ENCODE data around the gene TSPYL6. TPM values are rescaled to one million over a fixed set of nuclear protein-coding genes. Genes with fewer than 3 reads are reported as not detected.

Gene TSPYL6
- total and polyA plus RNA-seq, 2 of the 8 experiments (the other 6 are each of a cell fraction or from before 2014, with no cell fraction given), result not detected

GRCh38 chr2:54237428-54237827 lies 18.6 kb downstream of the TSPYL6 start:
- H2BK12ac ChIP-seq (ENCODE audit: low read depth, low read length), result no peak overlapping the region
- H2BK15ac ChIP-seq (ENCODE audit: low read length), result no peak overlapping the region
- no peak overlapping the region for H2BK5ac ChIP-seq (ENCODE audit: low read depth, low read length)
- H4K20me1 ChIP-seq (replicated peaks in 1 of 2; ENCODE audit: control insufficient read depth in 1 of 2, insufficient read depth in 2 of 2, low read length in 2 of 2), result no peaks in the 10 kb centered on the region
- DNase-seq (ENCODE audit: low read depth in 1 of 2, low spot score in 2 of 2) (no peak), FAIRE-seq (no peak)
- H3K23ac ChIP-seq (ENCODE audit: insufficient read length), result no peak overlapping the region
- ChIA-PET CTCF (ENCODE audit: partially characterized antibody) (no interaction called here), POLR2A (ENCODE audit: partially characterized antibody) (no interaction called here)
- no peaks in the 10 kb centered on the region for H3K79me1 ChIP-seq (ENCODE audit: low read depth, low read length)
- no peak overlapping the region for H2AFZ ChIP-seq (ENCODE audit: low read length)
- whole genome bisulfite sequencing, 2 experiments (ENCODE audit: extremely low coverage in 1 of 2, insufficient coverage in 1 of 2, insufficient read length in 1 of 2, insufficient replicate concordance in 2 of 2, low coverage in 1 of 2, low lambda C conversion rate in 2 of 2, missing lambda C conversion rate in 1 of 2), result 93% methylated on average over 2 of the region's 2 CpGs; no CpG with 5 or more reads in 1 of the 2 experiments
- no peak overlapping the region for H4K91ac ChIP-seq (replicated peaks; ENCODE audit: insufficient read length, low read length)
- H2AK5ac ChIP-seq (ENCODE audit: low read depth, low read length), result no peak overlapping the region
- no peaks in the 10 kb centered on the region for H3K79me2 ChIP-seq (ENCODE audit: control insufficient read depth in 1 of 2, insufficient read depth in 2 of 2, low read length in 2 of 2)
- H4K8ac ChIP-seq (ENCODE audit: extremely low read depth, insufficient read depth, low read length), result no peak overlapping the region
- no peaks in the 10 kb centered on the region for H3K9me3 ChIP-seq (ENCODE audit: insufficient read depth in 2 of 2, low read depth in 1 of 2, low read length in 1 of 2)
- H2BK120ac ChIP-seq (replicated peaks; ENCODE audit: low read depth, low read length), result no peak overlapping the region
- peaks cover 0 to 2% (median 0%) of the 10 kb centered on the region in 4 experiments; a peak in 2 of 7 replicates for H3K27me3 ChIP-seq (replicated peaks in 1 of 4; ENCODE audit: control insufficient read depth in 3 of 4, extremely low read depth in 1 of 4, insufficient read depth in 3 of 4, low read length in 3 of 4)
- H3K27ac ChIP-seq (ENCODE audit: low read depth, low read length), result no peak overlapping the region
- H3K4me1 ChIP-seq (replicated peaks in 1 of 4; ENCODE audit: control insufficient read depth in 3 of 4, insufficient read depth in 4 of 4, low read length in 3 of 4), result peaks cover 0 to 2% (median under 1%) of the 10 kb centered on the region in 4 experiments; a peak in 3 of 7 replicates
- no peak overlapping the region for H3K9ac ChIP-seq (replicated peaks in 1 of 4; ENCODE audit: extremely low read depth in 1 of 4, low read depth in 3 of 4, low read length in 3 of 4)
- H3K18ac ChIP-seq (ENCODE audit: extremely low read depth, low read length), result no peak overlapping the region
- no peak overlapping the region for H3K4me2 ChIP-seq (ENCODE audit: insufficient read depth in 1 of 2, low read depth in 2 of 2, low read length in 2 of 2)
- no peak overlapping the region for H3K14ac ChIP-seq (ENCODE audit: insufficient read length)
- H3K56ac ChIP-seq (replicated peaks; ENCODE audit: insufficient read length, low read depth, low read length), result no peak overlapping the region
- no peak overlapping the region for H3K4me3 ChIP-seq (ENCODE audit: extremely low read depth in 1 of 4, insufficient read depth in 2 of 4, low read depth in 3 of 4, low read length in 4 of 4)
- H3K23me2 ChIP-seq (ENCODE audit: low read depth, low read length), result no peaks in the 10 kb centered on the region
- H2BK20ac ChIP-seq (ENCODE audit: low read length), result no peak overlapping the region
- no peaks in the 10 kb centered on the region for H3K36me3 ChIP-seq (ENCODE audit: control insufficient read depth in 2 of 4, insufficient read depth in 4 of 4, low read length in 3 of 4)
- no peak overlapping the region for H3K4ac ChIP-seq (replicated peaks; ENCODE audit: insufficient read length, low read depth, low read length)
- H4K5ac ChIP-seq (ENCODE audit: insufficient read length, low read depth, low read length), result no peak overlapping the region

Measured in H1 (cell line).